Fibroblast of lung (primary cell): Measurements from ENCODE around the gene STAT5A. TPM values are rescaled to one million over a fixed set of nuclear protein-coding genes. Genes with fewer than 3 reads are reported as not detected.

Experiments
- DNase-seq, 2 donors: peaks; one replicate each; pipeline versions ENCODE4 v3.0.0 to v3.0.0-alpha.2; 2010; ENCODE audit warnings: low read depth in 2 of 2
- H2AFZ ChIP-seq: 2 replicates; pipeline ENCODE4 v1.5.1; 2012; ENCODE audit warnings: low read length, control low read depth, inconsistent platforms
- H3K27ac ChIP-seq: 2 replicates; pipeline ENCODE4 v1.5.1; 2011; ENCODE audit warnings: low read length, control low read depth; ENCODE audit not compliant: insufficient read depth
- H3K27me3 ChIP-seq: 2 replicates; pipeline ENCODE4 v1.5.1; 2011; ENCODE audit warnings: mild to moderate bottlenecking, low read length; ENCODE audit not compliant: control insufficient read depth, insufficient read depth
- H3K36me3 ChIP-seq: 2 replicates; pipeline ENCODE4 v1.5.1; 2011; ENCODE audit warnings: low read length; ENCODE audit not compliant: control insufficient read depth, insufficient read depth
- H3K4me1 ChIP-seq: 2 replicates; pipeline ENCODE4 v1.5.1; 2011; ENCODE audit warnings: low read length; ENCODE audit not compliant: control insufficient read depth, insufficient read depth; ENCODE audit errors: extremely low read depth
- H3K4me2 ChIP-seq: 2 replicates; pipeline ENCODE4 v1.5.1; 2011; ENCODE audit warnings: low read length, control low read depth; ENCODE audit not compliant: insufficient read depth; ENCODE audit errors: extremely low read depth
- H3K4me3 ChIP-seq, 4 experiments: fragments of 200-600 bp in 1 of 4; sonication (generic) in 1 of 4; replicated peaks in 1 of 4; 2 replicates each; pipeline ENCODE4 v1.5.1; 2011 to 2016; ENCODE audit warnings: low read length in 4 of 4, low read depth in 3 of 4, mild to moderate bottlenecking in 3 of 4, control low read depth in 2 of 4, inconsistent platforms in 1 of 4, mixed read lengths in 1 of 4; ENCODE audit not compliant: insufficient read depth in 1 of 4; ENCODE audit errors: control extremely low read depth in 1 of 4
- H3K79me2 ChIP-seq: 2 replicates; pipeline ENCODE4 v1.5.1; 2012; ENCODE audit warnings: mild to moderate bottlenecking, low read length, inconsistent platforms; ENCODE audit not compliant: control insufficient read depth, insufficient read depth
- H3K9ac ChIP-seq: 2 replicates; pipeline ENCODE4 v1.5.1; 2011; ENCODE audit warnings: mild to moderate bottlenecking, low read length, control low read depth; ENCODE audit not compliant: insufficient read depth
- H3K9me3 ChIP-seq: 2 replicates; pipeline ENCODE4 v1.5.1; 2012; ENCODE audit warnings: low read depth, low read length; ENCODE audit not compliant: control insufficient read depth, insufficient read depth
- H4K20me1 ChIP-seq: 2 replicates; pipeline ENCODE4 v1.5.1; 2011; ENCODE audit warnings: low read length; ENCODE audit not compliant: control insufficient read depth, insufficient read depth; ENCODE audit errors: extremely low read depth
- CTCF ChIP-seq, 2 donors: IDR thresholded peaks in 1 of 2; conservative IDR thresholded peaks in 1 of 2; 1 replicate in 1 of 2; 2 replicates in 1 of 2; pipeline ENCODE4 v1.5.1; 2011 to 2012; ENCODE audit warnings: low read length in 2 of 2, control low read depth in 1 of 2, inconsistent platforms in 1 of 2, low read depth in 1 of 2, mild to moderate bottlenecking in 1 of 2
- EZH2 ChIP-seq: IDR thresholded peaks from 2 replicates; pipeline ENCODE4 v1.5.1; 2012; ENCODE audit warnings: low read length, control low read depth, mild to moderate bottlenecking; ENCODE audit errors: missing control alignments
- polyA plus RNA-seq, 2 donors: library from polyadenylated mRNA; depleted of rRNA in 1 of 2; stranded (reverse) in 1 of 2; unstranded in 1 of 2; fragments of >200 nt; gene quantifications; 2 replicates each; pipeline ENCODE4 v1.2.1, GENCODE V29; 2011 to 2012; ENCODE audit warnings: missing spikeins in 1 of 2
- total RNA-seq: library from RNA; depleted of rRNA; stranded (reverse); fragments of >200 nt; gene quantifications from 2 replicates; pipeline ENCODE4 v1.2.1, GENCODE V29; 2014

Gene STAT5A
- total and polyA plus RNA-seq, 2 donors (not counting 1 experiment from before 2014, with no cell fraction given): 6.9 to 28.4 TPM

GRCh38 chr17:42284566-42284965 is 3.7 kb upstream of the STAT5A start:
- Histone ChIP-seq H3K79me2 (no peaks in the 10 kb centered on the region), H3K4me1 (no peaks in the 10 kb centered on the region), H3K9me3 (no peaks in the 10 kb centered on the region), H3K27ac (no peak overlapping the region), H3K36me3 (no peaks in the 10 kb centered on the region), H3K27me3 (no peaks in the 10 kb centered on the region), H4K20me1 (no peaks in the 10 kb centered on the region), H3K4me3 (no peak overlapping the region), H3K9ac (no peak overlapping the region), H2AFZ (no peak overlapping the region), H3K4me2 (no peak overlapping the region)
- DNase-seq: no peak
- TF ChIP-seq CTCF (conservative IDR thresholded peaks at IDR 0.05 in 1 of 2, IDR thresholded peaks at IDR 0.05 in 1 of 2; ENCODE audit: low read depth in 1 of 2, low read length in 2 of 2) (no peak), EZH2 (no peak)

GRCh38 chr17:42285346-42286050 is 2.8 kb upstream of the STAT5A start:
- H3K27ac ChIP-seq: no peak overlapping the region
- no peaks in the 10 kb centered on the region for H3K79me2 ChIP-seq
- no peaks in the 10 kb centered on the region for H3K27me3 ChIP-seq
- no peak overlapping the region for H3K9ac ChIP-seq
- no peak for DNase-seq
- no peak overlapping the region for H3K4me2 ChIP-seq
- no peaks in the 10 kb centered on the region for H4K20me1 ChIP-seq
- H3K36me3 ChIP-seq: no peaks in the 10 kb centered on the region
- no peaks in the 10 kb centered on the region for H3K9me3 ChIP-seq
- H3K4me3 ChIP-seq: no peak overlapping the region
- H3K4me1 ChIP-seq: no peaks in the 10 kb centered on the region
- no peak overlapping the region for H2AFZ ChIP-seq
- TF ChIP-seq CTCF (conservative IDR thresholded peaks at IDR 0.05 in 1 of 2, IDR thresholded peaks at IDR 0.05 in 1 of 2; ENCODE audit: low read depth in 1 of 2, low read length in 2 of 2) (no peak), EZH2 (no peak)

- no peaks in the 10 kb centered on the region for H3K9me3 ChIP-seq
- H3K36me3 ChIP-seq: no peaks in the 10 kb centered on the region
- no peak for DNase-seq
- H3K9ac ChIP-seq: no peak overlapping the region
- TF ChIP-seq EZH2 (no peak), CTCF (conservative IDR thresholded peaks at IDR 0.05 in 1 of 2, IDR thresholded peaks at IDR 0.05 in 1 of 2; ENCODE audit: low read depth in 1 of 2, low read length in 2 of 2) (no peak)
- no peak overlapping the region for H3K27ac ChIP-seq
- no peak overlapping the region for H3K4me2 ChIP-seq
- peak overlapping the region in 1 of 4 experiments; percentile 59 for H3K4me3 ChIP-seq
- no peaks in the 10 kb centered on the region for H3K79me2 ChIP-seq
- no peaks in the 10 kb centered on the region for H4K20me1 ChIP-seq
- no peaks in the 10 kb centered on the region for H3K27me3 ChIP-seq
- no peaks in the 10 kb centered on the region for H3K4me1 ChIP-seq
- H2AFZ ChIP-seq: no peak overlapping the region
These were observed 1.7 kb upstream of the STAT5A start for GRCh38 chr17:42286411-42287221.
